GM20431 (cell line): ENCODE measurements around the gene ILKAP.

Source experiments
- in situ Hi-C: fragments of 300-500 bp; cut with MseI, MboI; formaldehyde crosslinking; loops from one replicate; pipeline ENCODE4 v1.15.0; 2020; ENCODE audit warnings: low sequenced_read_pairs; ENCODE audit not compliant: unreplicated experiment

ILKAP gene

DNA sequence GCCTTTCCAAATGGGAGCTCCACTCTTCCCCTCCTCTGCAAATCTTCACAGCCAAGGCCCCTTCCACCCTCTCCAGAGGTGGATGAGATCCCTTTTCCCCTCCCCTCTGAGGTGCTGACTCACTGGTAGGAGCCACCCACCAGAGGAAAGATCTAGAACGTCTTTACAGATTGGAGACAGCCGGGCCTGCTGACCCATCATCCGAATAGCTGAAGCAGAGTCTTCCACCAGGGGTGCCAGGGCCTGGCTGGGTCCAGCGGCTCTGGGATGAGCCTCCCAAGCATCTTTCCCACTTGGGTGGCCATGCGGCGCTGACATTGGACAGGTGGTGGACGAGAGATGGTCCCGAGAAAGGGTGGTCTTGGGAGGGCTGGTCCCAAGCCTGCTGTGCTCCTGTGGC is 35.7 kb downstream of the ILKAP start:
- in situ Hi-C loops: no loop called here

GRCh38 chr2:238167344-238167715 is 36.2 kb downstream of the ILKAP start:
- in situ Hi-C loops: no loop called here

DNA sequence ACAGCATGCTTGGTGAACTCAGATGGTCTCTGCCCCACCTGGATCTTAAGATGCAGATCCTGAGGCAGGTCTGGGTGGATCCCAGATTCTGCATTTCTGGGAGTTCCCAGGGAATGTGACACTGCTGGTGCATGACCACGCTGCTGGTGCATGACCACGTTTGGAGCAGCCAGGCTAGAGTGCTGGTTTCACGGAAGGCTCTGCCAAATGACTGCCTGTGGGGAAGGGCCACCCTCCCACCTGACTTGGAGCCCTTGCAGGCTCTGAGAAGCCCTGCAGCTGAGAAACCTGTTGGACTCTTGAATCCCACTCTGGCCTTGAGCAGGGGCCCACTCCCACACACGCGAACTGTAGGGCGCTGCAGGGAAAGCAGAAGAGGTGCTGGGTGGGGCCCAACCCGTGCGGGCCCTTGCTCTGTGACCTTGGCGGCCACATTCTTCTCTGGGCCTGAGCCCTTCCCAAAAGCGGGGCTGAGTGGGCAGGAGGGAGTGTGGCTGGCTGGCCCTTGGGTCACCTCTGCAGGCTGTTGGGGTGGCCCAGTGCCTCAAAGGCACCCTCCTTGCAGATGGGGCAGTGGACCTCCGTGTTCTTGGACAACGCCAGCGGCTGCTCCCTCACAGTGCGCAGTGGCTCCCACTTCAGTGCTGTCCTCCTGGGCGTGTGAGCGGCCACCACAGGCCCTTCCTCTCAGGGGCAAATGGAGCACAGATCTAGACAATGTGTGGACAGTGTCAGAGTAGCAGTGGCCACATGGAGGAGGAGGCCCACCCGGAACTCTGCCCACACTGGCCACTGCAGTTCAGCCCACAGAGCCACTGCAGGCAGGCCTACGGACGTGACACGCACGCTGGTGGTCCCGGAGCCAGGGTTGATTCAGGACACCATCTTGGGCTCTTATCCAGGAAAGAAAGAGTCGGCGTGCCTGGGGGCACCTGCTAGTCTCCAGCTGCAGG is 36.8 kb downstream of the ILKAP start:
- in situ Hi-C loops: no loop called here

GRCh38 chr2:238165288-238165921 is 38.1 kb downstream of the ILKAP start:
- in situ Hi-C loops: no loop called here

GRCh38 chr2:238164906-238165287 is 38.6 kb downstream of the ILKAP start:
- in situ Hi-C loops: no loop called here

GRCh38 chr2:238163481-238164198 is 39.9 kb downstream of the ILKAP start:
- in situ Hi-C loops: no loop called here

DNA sequence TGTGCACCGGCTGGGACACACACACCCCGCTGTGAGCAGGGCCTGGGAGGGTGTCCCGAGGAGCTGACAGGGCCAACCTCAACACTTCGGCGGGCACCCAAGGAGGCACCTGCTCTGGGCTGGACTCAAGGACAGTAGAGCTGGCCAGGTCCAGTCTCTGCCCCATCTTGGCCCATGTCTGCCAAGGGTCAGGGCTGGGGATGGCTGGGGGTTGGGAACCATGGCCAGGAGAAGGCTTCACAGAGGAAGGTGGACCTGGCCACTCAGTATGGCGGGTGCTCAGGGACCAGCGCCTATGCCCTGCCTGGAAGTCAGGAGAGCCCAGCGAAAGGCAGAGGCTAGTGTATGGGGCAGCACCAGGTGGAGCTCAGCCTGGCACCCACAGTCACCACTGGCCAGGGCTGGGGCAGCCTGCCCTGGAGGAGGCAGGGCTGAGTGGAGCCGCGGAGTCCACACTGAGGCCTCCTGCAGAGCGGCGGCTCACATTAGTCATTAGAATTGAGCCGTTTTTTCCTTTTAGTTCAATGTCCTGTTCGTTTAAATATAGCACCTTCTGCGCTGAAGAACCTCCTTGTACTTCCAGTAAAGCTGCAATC is 40.6 kb downstream of the ILKAP start:
- in situ Hi-C loops: no loop called here

- in situ Hi-C loops: no loop called here
Measured at GRCh38 chr2:238162251-238162845, 41.1 kb downstream of the ILKAP start.

DNA sequence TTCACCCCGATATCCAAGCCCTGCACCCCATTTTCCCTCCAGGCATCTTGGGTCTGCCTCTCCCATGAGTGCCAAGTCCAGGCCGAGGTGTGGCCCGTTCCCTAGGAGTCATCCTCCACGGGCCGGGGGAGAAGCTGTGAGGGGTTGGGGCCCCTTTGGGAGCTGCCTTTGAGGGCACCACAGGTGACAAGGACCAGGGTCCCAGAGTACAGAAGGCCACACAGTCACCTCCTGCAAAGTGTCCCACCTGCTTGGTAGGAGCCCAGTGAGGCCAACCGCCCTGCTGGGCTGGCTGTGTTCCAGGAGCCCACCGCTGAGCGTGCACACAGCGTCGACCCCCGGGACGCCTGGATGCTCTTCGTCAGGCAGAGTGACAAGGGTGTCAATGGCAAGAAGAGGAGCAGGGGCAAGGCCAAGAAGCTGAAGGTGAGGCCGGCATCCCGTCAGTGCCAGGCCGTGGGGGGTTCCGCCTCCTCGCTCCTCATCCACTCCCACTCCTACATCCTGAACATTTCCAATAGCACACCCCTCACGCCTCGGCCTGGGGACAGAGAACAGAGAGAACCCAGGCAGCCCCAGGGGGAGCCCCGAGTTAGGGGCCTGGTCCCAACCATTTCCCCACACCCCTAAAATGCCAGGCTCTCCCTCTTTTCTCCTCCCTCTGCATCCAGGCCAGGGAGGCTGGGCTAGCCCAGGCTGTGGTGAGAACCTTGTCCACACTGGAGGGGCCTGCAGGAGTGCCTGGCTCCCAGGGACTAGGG is 42.0 kb downstream of the ILKAP start:
- in situ Hi-C loops: no loop called here

- in situ Hi-C loops: no loop called here
Measured at GRCh38 chr2:238160206-238161129, 43.0 kb downstream of the ILKAP start.

DNA sequence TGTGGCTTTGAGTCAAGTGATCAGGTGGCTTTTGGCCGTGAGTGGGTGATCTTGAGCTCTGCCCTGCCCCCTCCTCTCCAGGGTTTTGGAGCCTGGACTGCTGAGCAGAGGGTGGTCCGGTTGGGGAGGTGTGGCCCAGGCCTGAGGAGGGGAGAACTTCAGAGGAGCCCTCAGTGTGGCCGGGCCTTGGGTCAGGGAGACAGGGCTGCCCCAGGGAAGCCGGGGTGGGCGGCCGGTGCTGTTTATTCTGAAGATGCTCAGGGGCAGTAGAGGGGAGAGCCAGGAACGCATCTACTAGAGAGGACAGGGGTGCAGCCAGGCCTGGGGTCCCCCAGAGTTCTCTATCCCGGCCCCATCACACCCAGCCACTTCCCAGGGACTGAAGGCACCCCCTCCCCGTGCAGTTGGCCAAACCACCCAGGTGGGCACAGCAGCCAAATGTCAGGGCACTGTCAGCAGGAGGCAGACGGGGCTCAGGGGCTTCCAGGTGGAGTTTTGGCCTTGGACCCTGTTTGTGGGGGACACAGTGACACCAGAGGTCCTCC is 43.8 kb downstream of the ILKAP start:
- in situ Hi-C loops: no loop called here

DNA sequence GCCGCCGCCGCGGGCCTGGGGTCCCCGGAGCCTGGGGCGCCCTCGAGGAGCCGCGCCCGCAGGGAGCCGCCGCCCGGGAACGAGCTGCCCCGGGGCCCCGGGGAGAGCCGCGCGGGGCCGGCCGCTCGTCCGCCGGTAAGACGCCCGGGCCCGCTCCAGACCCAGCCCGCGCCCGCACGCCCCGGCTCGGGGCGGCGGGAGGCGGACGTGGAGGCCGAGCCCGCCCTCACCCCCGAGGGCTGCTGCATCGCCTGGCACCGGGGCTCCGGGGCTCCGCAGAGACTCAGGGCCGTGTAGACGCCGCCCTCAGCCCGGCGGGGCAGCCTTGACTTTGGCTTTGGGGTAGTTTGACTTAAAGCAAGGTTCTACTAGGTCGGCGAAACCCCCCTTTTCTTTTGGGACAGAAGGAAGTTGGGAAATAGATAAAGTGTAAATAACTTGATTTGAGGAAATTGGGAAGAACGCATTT is 44.4 kb downstream of the ILKAP start:
- in situ Hi-C loops: no loop called here

GRCh38 chr2:238158509-238159070 is 44.9 kb downstream of the ILKAP start, which contains the start of gene ERFE:
Gene ERFE, plus strand, starts transcription at chr2:238158970. Its CDS starts 38 bp downstream, at chr2:238159008.
- in situ Hi-C loops: no loop called here

- in situ Hi-C loops: no loop called here
Measured at GRCh38 chr2:238158018-238158508, 45.4 kb downstream of the ILKAP start.

DNA sequence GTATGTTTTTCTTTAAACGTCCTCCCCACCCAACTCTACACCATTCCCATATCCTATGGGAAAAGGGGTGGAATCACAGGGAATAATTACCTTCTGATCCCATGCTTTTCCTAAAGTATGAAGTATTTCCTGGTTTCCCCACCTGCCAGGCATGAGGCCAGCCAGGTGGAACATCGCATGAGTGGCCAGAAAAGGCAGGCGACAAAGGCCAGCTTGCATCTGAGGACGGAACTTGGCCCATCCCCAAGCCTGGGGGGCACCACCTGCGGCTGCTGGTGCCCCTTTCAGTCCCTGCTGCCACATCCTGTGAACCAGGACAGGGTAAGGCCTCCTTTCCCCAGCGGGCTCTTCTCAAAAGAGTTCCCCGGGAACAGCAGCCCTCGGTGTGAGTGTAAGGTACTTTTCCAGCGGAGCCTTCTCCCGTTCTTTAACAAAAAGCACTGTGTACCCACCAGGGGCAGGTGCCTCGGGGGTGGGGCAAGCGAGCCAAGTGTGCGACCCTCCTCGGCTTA is 45.9 kb downstream of the ILKAP start:
- in situ Hi-C loops: no loop called here

DNA sequence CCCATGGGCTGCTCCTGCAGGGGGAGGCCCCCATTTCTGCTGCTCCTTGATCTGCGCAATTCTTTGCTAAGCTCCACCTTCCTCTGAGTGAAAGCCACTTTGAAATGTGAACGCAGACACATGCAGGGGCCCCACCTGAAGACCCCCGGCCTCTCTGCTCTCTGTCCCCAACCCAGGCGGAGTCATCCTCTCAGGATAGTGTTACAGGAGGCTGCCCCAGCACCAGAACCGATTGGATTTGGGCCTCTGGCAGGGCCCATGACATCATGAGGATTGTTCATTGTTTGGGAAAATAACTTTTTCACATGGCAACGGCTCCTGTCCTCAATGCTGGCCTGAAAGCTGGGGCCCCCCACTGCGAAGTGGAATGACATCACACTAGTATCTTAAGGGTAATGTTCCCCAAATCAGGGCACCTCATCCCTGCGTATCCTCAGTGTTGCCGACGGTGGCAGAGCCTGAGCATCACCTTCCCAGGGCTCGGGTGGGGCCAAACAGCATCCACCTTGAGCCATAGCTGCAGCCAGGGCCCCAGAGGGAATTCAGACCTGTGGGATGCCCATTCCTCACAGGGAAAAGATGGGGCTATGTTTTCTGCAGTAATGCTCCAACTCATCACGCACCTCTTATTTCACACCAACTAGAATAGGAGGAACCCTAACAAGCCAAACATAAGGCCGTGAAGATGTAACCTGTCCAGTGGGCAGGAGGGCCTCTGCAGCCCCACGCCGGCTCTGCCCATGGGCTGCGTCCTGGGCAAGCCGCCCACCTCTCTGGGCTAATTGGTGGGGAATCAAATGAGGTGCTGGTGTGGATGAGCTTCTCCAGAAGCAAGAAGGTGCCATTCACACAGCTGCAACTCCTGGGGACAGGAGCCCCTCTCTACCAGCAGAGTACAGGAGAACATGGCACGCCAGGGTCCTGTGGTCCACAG is 47.5 kb downstream of the ILKAP start:
- in situ Hi-C loops: no loop called here
